ENCODE data around the gene CACNA2D1. TPM values are rescaled to one million over a fixed set of nuclear protein-coding genes. Genes with fewer than 3 reads are reported as not detected.

Gene CACNA2D1
- total RNA-seq, 1 experiment from 2014 or later = 36.2 TPM

DNA sequence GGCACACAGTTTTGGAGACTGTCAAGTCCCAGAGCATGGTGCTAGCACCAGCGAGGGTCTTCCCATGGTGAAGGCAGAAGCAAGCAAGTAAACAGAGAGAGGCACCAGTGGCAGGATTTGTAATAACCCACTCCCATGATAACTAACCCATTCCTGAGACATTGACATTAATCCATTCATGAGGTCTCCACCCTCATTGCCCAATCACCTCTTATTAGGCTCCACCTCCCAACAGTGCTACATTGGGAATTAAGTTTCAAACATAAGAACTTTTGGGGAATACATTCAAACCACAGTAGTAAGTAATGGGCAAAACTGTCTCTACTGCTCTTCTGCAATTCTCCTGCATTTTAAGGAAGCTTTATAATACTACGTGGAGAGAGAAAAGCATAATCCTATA, 193.6 kb downstream of the CACNA2D1 start:
- Histone ChIP-seq H2AFZ (ENCODE audit: low read length) (no peak overlapping the region), H3K18ac (ENCODE audit: insufficient read length, low read depth, low read length) (no peak overlapping the region), H3K4me2 (ENCODE audit: insufficient read depth, insufficient read length, low read length) (no peak overlapping the region), H3K4ac (ENCODE audit: low read depth, low read length) (no peak overlapping the region), H2BK5ac (ENCODE audit: insufficient read length, low read length) (no peak overlapping the region), H2AK5ac (ENCODE audit: insufficient read length, low read length) (no peak overlapping the region), H2BK15ac (ENCODE audit: low read depth, low read length) (no peak overlapping the region), H2BK12ac (ENCODE audit: insufficient read length, low read depth, low read length) (no peak overlapping the region), H4K5ac (ENCODE audit: insufficient read length, low read depth, low read length) (no peak overlapping the region), H3K14ac (ENCODE audit: insufficient read depth, low read length) (no peak overlapping the region), H3K79me2 (ENCODE audit: insufficient read depth, low read length) (no peaks in the 10 kb centered on the region), H3K79me1 (ENCODE audit: insufficient read depth, low read depth, low read length, poor library complexity, severe bottlenecking) (no peaks in the 10 kb centered on the region), H3K9me3 (ENCODE audit: control insufficient read depth, low read depth, low read length) (no peaks in the 10 kb centered on the region), H2BK120ac (ENCODE audit: low read depth, low read length, poor library complexity, severe bottlenecking) (no peak overlapping the region), H4K20me1 (ENCODE audit: control insufficient read depth, insufficient read depth, insufficient read length) (no peaks in the 10 kb centered on the region), H3K27ac (ENCODE audit: insufficient read length, low read depth, low read length) (no peak overlapping the region), H4K91ac (ENCODE audit: insufficient read length, low read depth, low read length) (no peak overlapping the region), H2BK20ac (ENCODE audit: low read depth, low read length, poor library complexity, severe bottlenecking) (no peak overlapping the region), H3K4me1 (ENCODE audit: insufficient read depth, low read length) (no peaks in the 10 kb centered on the region), H3K27me3 (ENCODE audit: insufficient read depth, low read length) (no peaks in the 10 kb centered on the region), H3K56ac (ENCODE audit: insufficient read length, low read depth, low read length) (no peak overlapping the region), H4K8ac (replicated peaks; ENCODE audit: insufficient read length, low read depth, low read length) (no peak overlapping the region), H3K23me2 (ENCODE audit: insufficient read length, low read depth, low read length, poor library complexity, severe bottlenecking) (no peaks in the 10 kb centered on the region), H3T11ph (ENCODE audit: low read length) (no peak overlapping the region), H3K23ac (ENCODE audit: insufficient read length, low read depth, low read length) (no peak overlapping the region), H3K9ac (ENCODE audit: extremely low read depth, insufficient read length, low read length) (no peak overlapping the region)
- TF ChIP-seq, protein P1, sequence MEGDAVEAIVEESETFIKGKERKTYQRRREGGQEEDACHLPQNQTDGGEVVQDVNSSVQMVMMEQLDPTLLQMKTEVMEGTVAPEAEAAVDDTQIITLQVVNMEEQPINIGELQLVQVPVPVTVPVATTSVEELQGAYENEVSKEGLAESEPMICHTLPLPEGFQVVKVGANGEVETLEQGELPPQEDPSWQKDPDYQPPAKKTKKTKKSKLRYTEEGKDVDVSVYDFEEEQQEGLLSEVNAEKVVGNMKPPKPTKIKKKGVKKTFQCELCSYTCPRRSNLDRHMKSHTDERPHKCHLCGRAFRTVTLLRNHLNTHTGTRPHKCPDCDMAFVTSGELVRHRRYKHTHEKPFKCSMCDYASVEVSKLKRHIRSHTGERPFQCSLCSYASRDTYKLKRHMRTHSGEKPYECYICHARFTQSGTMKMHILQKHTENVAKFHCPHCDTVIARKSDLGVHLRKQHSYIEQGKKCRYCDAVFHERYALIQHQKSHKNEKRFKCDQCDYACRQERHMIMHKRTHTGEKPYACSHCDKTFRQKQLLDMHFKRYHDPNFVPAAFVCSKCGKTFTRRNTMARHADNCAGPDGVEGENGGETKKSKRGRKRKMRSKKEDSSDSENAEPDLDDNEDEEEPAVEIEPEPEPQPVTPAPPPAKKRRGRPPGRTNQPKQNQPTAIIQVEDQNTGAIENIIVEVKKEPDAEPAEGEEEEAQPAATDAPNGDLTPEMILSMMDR (conservative IDR thresholded peaks at IDR 0.05) = no peak
- WGBS (ENCODE audit: extremely low coverage, insufficient read length, low lambda C conversion rate) = no CpG with 5 or more reads among the region's 2 CpGs
- Mint-ChIP-seq H3K27ac (no peak overlapping the region), H3K9me3 (no peaks in the 10 kb centered on the region), H3K4me1 (peaks cover 2 to 3% of the 10 kb centered on the region in 2 experiments; a peak in 1 of 4 replicates), H3K36me3 (ENCODE audit: insufficient read depth in 1 of 3, low read depth in 3 of 3) (no peaks in the 10 kb centered on the region), H3K4me3 (no peak overlapping the region), H3K27me3 (ENCODE audit: low read depth) (no peaks in the 10 kb centered on the region)
- DNase-seq = no peak
